NCI-H1436 (cell line): ENCODE results near the gene ZBTB43.

Experiments
- DNase-seq: peaks from one replicate; lab custom pipeline; 2025; lab: John Stamatoyannopoulos, UW

ZBTB43 gene

DNA sequence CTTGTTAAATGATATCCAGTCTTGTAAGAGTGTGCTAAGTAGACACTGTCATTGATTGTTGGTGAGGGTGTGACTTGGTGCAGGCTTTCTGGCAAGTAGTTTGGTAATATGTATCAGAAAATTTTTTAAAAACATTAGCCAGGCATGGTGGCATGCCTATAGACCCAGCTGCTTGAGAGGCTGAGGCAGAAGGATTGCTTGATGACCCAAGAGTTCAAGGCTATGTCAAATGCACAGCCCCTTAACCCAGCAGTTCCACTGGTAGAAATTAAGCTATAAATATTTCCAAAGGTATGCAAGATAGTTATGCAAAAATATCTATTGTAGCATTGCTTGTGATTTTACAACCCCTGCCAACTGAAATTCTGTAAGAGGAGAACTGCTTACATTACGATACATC lies 24.2 kb downstream of the ZBTB43 start:
- no peak for DNase-seq

DNA sequence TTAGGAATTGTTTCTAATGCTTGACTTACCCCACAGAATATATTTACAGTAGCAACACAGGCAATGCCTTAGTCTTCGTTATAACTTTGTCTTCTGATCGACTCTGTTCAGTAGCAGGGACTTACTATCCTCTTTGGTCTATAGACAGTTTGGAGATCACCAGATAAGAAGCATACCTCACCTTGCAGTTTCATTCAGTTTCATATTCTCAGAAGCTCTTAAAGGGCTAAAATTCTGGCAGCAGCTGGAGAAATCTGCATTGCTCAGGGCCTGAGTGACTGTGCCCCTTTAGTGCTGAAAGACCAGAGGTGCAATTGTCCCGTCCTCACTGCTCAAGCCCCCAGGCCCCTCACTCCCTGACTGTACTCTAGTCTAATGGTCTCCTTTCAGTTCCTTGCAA lies 26.0 kb downstream of the ZBTB43 start:
- DNase-seq = no peak

DNA sequence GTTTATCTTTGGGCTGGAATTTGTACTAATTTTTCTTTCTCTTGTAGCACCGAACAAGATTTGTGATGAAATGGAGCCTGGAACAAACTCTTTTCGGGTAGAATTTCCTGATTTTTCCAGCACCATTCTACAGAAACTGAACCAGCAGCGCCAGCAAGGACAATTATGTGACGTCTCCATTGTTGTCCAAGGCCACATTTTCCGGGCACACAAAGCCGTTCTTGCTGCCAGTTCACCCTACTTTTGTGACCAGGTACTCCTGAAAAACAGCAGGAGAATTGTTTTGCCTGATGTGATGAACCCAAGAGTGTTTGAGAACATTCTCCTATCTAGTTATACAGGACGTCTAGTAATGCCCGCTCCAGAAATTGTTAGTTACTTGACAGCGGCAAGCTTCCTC lies 27.6 kb downstream of the ZBTB43 start:
- no peak for DNase-seq

DNA sequence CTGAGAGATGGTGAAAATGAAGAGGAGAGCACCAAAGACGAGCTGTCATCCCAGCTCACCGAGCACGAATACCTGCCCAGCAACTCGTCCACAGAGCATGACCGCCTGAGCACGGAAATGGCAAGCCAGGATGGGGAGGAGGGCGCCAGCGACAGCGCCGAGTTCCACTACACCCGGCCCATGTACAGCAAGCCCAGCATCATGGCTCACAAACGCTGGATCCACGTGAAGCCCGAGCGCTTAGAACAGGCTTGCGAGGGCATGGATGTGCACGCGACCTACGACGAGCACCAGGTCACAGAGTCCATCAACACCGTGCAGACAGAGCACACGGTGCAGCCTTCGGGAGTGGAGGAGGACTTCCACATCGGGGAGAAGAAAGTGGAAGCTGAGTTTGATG lies 28.2 kb downstream of the ZBTB43 start:
- DNase-seq = no peak

DNA sequence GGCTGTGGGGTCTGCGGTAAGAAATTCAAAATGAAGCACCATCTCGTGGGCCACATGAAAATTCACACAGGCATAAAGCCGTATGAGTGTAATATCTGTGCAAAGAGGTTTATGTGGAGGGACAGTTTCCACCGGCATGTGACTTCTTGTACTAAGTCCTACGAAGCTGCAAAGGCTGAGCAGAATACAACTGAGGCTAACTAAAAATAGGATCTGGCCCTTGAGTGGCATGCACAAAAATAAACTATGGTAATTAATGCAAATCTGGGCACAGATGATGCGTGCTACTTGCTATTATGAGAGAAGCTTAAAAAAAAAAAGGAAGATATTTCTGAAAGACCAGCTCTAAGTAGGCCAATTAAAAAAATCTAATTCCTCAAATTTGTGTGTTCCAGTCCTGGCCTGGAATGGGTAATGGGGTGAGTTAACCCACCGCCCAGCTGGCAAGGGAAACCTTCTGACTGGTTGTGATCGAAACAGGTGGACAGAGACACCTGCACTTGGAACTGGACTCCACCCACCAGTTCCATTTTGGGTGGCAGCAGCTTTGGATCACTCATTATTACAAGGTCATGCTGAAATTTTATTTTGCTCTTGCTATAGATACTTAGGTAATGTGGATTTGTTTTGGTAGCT lies 29.0 kb downstream of the ZBTB43 start:
- DNase-seq = no peak

DNA sequence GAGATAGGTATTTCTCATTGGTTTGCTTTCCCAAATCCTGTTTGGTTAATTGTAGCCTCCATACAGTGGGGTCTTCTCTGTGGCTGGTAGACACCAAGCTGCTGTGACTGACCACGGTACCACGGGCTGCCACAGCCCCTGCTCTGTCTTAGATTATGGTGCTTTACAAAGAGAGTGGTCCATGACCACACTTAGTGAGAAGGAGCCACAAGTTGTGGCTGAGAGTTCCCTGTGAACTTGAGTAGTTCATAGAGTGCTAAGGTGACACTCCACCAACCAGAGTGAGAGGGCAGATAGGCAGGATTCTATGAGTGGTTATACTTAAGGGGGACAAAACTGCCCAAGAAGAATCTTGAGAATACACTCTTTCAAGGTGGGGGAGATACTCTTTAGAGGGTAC lies 29.8 kb downstream of the ZBTB43 start:
- no peak for DNase-seq

DNA sequence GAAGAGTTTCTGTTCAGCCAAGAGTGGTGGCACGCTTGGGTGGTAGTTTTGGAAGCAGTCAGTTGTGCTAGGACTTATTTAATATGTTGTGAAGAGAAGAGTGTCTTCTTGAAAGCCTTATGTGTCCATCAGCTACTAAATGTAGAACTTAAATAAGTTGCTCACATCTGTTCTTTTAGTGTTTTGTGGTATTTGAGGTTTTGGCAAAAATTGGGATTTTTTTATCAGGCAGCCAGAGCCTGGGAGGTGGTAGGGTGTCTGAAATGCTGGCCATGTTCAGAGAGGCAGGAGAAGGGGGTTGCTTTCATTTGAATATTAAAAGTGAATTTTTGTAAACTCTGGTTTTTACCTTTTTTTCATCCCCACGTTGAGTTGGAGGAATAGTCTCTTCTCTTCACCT lies 31.4 kb downstream of the ZBTB43 start:
- no peak for DNase-seq

DNA sequence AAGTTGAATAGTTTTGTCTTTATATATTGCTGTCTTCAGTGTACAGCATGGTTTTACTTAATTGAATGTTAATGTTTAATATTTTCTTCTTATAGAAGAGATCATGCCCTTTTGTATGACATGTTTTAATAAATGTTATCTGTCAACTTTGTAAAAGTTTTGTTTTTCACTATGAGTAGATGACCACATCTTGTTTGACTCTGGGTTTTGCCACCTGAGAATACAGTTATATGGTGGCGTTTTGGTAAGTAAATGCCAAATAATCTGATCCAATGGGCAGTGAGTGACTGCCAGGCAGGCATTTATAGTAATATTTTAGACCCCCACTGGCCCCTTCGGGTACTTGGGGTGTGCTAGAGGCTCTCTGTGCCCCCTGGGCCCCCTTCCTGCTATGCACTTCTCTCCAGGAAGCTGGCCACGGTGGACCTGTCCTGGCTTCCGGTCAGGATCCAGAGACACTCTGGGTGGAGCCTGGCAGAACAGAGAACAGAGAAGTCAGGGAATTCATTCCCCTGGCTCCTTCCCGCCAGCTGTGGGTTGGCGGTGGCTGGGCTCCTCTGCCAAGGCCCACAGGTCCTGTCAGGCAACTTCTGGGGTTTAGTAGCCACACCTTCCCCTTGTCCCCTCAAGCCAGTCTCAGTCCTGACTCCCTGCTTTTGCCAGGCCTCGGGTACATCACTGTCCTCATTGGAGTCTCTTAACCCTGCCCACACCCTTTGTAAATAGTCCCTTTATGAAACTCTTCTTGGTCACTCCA lies 33.4 kb downstream of the ZBTB43 start:
- DNase-seq = no peak

DNA sequence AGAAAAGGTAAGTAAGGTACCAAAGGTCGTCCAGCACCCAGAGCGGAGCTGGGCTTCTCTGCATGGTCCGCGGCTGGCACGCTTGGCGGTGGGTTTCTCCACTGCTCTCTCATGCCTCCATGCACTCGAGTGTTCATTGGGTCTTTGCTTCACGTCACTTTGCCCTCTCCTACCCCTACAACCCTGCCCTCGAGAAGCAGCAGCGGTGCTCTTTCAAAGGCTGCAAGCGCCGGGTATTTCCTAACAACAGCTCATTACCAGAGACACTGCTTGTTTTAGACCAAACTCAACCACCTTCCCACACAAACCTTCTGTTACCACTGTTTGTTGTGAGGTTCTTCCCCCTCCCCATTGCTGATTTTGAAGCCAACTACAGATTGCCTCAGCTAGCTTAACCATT lies 34.1 kb downstream of the ZBTB43 start:
- no peak for DNase-seq

DNA sequence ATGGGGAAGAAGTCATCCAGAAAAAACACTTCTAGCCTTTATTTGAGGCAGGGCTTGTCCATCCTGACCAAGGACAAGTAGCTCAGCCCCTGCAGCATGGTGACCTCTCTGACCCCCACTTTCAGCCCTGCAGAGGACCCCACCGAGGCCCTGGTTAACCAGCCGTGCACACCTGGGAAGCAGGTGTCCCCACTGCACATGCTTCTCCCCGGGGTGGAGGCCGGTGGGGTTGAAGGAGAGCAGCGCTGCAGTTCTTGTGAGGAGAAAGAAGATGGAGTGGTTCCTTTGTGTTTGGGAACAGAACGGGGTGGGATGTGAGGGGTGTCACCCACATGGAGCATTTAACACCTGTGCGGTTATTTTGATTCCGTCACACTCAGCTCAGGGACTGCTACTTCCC lies 34.5 kb downstream of the ZBTB43 start:
- no peak for DNase-seq

DNA sequence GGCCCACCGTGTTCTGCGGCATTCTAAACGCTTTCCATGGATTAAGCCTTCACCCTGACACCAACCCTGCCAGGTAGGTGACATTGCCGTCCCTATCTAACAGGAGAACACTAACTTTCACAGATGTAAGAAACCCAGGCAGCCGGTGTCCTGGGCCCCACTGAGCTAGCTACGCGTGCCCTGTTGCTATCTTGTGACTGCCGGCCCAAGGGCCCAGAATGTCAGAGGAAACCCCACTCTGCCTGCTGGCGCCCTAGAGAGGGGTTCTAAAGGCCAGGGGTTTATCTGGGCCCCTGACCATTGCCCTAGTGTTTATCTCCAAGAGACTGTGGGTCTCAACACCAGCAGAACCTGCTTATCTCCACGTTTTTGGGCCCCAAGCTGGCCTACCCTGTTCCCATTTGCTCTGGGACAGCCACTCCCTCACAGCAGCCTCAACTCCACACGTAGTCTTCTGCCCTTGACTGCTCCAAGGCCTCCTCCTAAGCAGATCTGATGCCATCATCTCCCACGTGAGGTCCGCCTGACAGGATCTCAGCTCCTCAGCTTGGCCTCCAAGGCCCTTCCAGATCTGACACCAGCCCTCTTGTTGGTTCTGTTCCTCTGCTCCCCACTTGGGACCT lies 37.5 kb downstream of the ZBTB43 start:
- no peak for DNase-seq

DNA sequence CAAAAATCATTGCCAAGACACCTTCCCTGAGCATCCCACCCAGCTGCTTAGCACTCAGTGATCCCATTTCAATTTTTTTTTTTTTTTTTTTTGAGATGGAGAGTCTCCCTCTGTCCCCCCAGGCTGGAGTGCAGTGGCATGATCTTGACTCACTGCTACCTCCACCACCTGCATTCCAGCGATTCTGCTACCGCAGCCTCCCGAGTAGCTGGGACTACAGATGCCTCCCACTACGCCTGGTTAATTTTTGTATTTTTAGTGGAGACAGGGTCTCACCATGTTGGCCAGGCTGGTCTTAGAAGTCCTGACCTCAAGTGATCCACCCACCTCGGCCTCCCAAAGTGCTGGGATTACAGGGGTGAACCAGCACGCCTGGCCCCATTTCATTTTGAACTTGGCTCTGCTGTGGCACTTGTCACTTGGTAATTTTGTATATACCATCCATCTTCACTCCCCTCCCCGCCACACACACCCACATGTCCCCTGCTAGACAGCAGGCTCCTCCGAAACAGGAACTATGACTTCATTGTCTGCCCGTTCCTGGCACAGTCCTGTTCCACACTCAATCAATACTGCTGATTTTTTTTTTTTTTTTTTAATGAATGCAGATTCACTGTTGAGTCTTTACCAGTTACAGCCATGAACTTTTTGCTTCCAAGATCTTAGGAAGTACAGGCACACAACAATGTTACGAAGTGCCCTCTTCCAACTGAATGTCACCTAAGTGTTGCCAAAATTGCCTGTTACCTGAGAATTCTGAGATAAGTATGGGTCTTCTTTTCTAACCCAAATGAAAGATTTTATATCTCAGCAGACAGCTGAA lies 38.3 kb downstream of the ZBTB43 start:
- DNase-seq = no peak

DNA sequence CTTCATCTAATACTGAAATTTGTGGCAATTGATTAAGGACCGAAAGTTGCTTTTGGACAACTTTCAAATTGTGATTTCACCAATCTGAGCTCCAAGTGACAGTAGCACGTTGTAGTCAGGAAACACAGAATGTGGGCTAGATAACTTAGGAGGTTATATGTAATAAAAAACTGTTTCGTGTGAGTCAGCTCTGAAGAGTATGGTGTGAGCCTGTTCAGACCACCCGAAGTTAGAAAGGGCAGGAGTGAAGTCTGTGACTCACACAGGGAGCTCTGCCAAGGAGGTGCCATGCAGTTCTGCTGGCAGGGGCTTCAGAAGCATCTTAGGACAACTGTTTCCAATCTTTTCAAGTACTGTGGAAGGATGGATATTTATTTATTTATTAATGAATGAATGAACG lies 39.2 kb downstream of the ZBTB43 start:
- no peak for DNase-seq

DNA sequence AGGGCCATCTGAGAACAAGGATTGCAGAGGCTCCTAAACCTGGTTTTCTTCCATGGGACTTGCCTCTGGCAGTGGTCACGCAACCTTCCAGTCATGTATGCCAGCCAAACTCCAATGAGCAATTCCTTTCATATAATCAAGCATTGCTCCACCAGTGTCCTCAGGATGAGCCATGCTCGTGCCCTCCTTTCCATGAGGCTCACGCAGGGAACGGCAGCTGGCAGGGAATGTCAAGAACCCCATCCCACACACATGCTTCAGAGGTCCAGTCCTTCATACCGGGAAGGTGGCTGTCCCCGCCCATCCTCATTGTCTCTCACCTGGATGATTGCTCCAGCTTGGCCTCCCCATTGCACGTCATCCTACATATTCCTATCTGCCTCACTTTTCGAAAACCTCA lies 42.2 kb downstream of the ZBTB43 start:
- DNase-seq = no peak

DNA sequence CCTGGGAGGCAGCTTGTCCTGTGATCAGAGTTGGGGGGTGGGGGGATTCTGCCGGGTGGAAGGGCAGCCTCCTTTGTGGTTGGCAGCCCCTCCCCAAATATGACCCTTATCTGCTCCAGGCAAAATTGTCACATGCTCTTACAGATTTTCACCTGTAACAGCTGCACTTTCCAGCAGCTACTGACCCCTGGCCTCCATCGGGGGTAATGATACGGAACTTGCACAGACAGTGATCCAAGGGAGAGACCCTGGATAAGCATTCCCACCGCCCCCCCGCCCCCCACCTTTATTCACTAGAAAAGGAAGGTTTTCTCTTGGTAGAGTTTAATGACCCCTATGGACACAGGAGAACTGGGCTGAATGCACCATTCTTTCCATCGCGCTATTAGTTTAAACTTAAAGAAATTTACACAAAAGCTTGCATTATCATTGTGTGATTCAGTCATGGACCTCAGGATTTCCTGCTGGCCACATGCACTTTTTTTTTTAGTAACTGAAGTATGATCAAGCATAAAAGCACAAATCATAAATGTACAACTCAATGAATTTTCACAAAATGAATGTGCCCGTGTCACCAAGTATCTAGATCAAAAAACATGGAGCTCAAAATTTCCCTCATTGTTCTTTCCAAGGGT lies 44.9 kb downstream of the ZBTB43 start:
- no peak for DNase-seq

DNA sequence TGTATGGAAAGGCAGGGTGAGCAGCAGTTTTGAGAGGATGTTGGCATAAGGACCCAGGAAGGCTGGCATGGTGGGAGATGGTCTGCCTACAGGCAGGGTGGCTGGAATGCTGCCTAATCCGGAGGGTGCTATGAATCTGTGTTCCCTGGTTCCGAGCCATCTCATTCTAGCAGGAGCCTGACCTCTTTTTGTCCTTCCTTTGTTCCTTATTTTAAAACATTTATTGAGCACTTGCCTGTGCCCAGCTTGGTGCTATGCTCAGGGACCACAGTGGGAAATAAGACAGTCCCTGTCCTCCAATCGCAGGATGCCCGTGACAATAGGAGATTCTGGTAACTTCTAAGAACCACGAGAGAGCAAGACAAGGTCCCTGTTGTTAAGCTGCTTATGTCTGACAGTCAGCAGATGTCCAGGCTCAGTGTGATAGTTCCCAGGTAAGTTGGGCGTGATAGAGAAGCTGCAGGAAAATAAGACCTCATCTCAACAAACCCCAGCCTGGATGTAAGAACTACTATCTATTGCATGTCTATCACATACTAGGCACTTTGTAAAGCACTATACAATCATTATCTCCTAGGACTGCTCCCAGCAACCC lies 46.5 kb downstream of the ZBTB43 start:
- no peak for DNase-seq

DNA sequence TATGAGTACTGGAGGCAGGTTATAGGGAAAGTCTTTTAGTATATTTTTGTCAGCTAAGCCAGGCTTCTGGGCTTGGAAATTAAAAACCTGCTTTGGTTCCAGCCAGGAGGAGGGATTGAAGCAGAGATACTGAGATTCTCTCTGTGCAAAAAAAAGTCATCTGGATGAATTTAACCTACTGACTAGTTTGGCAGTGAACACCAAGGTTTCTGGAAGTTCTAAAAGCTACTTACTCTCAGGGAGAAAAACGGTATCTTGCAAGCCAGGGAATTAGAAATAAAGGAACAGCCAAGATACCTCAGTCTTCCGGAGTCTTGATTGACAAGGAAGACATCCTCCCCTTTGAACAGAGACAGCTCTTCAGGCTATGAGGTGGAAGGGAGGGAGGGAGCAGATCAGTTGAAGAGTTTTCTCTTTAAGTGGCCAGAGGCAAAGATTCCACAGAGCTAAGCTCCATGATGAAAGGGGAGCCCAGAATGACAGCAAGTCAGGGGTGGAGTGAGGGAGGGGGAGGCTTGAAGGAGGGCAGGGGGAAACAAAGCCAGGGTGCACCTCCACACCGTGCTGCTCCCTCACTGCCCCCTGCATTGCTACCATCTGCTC lies 47.3 kb downstream of the ZBTB43 start:
- no peak for DNase-seq

DNA sequence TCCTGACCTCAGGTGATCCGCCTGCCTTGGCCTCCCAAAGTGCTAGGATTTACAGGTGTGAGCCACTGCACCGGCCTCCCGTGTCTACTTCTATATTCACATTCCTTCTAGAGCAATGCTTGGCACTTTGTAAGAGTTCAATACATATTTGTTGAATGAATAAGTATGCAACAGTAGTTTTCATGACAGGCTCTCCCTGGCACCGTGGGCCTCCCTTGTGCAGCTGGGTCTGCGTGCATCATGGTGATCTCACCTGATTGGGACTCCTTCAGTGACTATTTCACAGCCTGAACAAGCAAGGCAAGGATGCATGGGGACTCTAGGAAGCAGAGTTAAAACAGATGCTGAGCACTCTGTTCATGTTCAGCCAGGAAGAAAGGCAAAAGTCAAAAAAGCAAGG lies 48.8 kb downstream of the ZBTB43 start:
- no peak for DNase-seq

DNA sequence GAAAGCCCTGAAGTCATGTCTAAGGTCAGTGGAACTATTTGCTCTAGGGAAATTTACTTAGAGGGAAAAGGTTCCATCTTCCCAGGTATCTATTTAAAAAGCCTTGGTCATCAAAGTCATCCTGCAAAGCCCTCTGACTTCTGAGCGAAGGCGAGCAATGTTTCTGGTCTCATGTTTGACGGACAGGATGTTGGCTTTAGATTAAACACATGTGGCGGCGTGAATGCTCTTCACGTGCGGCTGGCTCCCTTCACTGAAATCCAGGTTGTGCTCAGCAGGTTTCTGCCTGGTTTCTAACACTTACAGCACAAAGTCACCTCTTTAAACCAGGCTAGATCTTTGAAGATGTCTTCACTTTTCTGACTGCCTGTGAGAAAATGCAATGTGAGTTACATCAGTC lies 49.9 kb downstream of the ZBTB43 start:
- no peak for DNase-seq

DNA sequence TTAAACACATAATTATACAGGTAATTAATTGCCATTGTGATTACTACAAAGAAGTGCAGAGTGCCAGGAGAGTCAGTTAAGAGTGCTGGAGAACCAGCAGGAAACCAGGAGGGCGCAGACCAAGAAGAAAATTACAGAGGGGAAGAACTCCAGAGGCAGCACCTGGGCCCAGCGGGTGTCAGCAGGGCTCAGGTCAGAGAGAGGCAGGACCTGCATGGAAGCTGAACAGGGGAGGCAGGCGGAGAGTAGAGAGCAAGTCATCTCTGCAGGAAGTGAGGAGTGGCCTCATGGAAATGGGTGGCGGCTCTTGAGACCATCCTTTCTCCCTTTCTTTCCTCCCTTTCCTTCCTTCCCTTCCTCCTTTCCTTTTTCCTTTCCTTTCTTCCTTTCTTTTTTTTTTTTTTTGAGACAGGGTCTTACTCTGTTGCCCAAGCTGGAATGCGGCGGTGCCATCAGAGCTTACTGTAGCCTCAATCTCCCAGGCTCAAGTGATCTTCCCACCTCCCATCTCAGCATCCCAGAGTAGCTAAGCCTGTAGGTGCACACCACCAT lies 51.6 kb downstream of the ZBTB43 start:
- DNase-seq = no peak
